Mesendoderm (in vitro differentiated cells): Measurements from ENCODE around the gene NVL.

Experiments
- DNase-seq: peaks from one replicate; pipeline ENCODE4 v3.0.0; 2013
- H2AK5ac ChIP-seq: 2 replicates; pipeline ENCODE4 v1.6.1; 2013; ENCODE audit warnings: low read length, inconsistent platforms
- H2BK120ac ChIP-seq: 2 replicates; pipeline ENCODE4 v1.6.1; 2013; ENCODE audit warnings: low read depth, mild to moderate bottlenecking, low read length, moderate library complexity, mixed read lengths
- H2BK15ac ChIP-seq: replicated peaks from 2 replicates; pipeline ENCODE4 v1.6.1; 2013; ENCODE audit warnings: low read depth, mild to moderate bottlenecking, moderate library complexity
- H2BK5ac ChIP-seq: 2 replicates; pipeline ENCODE4 v1.6.1; 2013; ENCODE audit warnings: low read length, inconsistent platforms
- H3K18ac ChIP-seq: 2 replicates; pipeline ENCODE4 v1.6.1; 2013; ENCODE audit warnings: mild to moderate bottlenecking, low read length, mixed read lengths
- H3K23ac ChIP-seq: one replicate; pipeline ENCODE4 v1.6.1; 2013; ENCODE audit warnings: low read length
- H3K27ac ChIP-seq: 2 replicates; pipeline ENCODE4 v1.5.1; 2013; ENCODE audit warnings: low read depth, mild to moderate bottlenecking, inconsistent platforms, low read length, moderate library complexity
- H3K27me3 ChIP-seq: 2 replicates; pipeline ENCODE4 v1.6.1; 2013; ENCODE audit warnings: low read length, control low read depth, mild to moderate bottlenecking, inconsistent platforms; ENCODE audit not compliant: insufficient read depth, poor library complexity
- H3K36me3 ChIP-seq: 2 replicates; pipeline ENCODE4 v1.6.1; 2013; ENCODE audit warnings: low read length, inconsistent platforms; ENCODE audit not compliant: control insufficient read depth, insufficient read depth
- H3K4ac ChIP-seq: one replicate; pipeline ENCODE4 v1.6.1; 2013; ENCODE audit warnings: low read depth, mild to moderate bottlenecking, low read length, moderate library complexity
- H3K4me1 ChIP-seq: 2 replicates; pipeline ENCODE4 v1.6.1; 2013; ENCODE audit warnings: low read depth, low read length, inconsistent platforms; ENCODE audit not compliant: control insufficient read depth
- H3K4me2 ChIP-seq: 2 replicates; pipeline ENCODE4 v1.6.1; 2013; ENCODE audit warnings: low read length
- H3K4me3 ChIP-seq: 2 replicates; pipeline ENCODE4 v1.5.1; 2013; ENCODE audit warnings: mild to moderate bottlenecking, low read length
- H3K56ac ChIP-seq: one replicate; pipeline ENCODE4 v1.6.1; 2013; ENCODE audit warnings: low read length
- H3K79me1 ChIP-seq: 2 replicates; pipeline ENCODE4 v1.6.1; 2013; ENCODE audit warnings: low read length, inconsistent platforms
- H3K79me2 ChIP-seq: 2 replicates; pipeline ENCODE4 v1.6.1; 2013; ENCODE audit warnings: mild to moderate bottlenecking, low read length; ENCODE audit not compliant: control insufficient read depth, insufficient read depth
- H3K9ac ChIP-seq: 2 replicates; pipeline ENCODE4 v1.6.1; 2013; ENCODE audit warnings: low read length, inconsistent platforms
- H4K5ac ChIP-seq: one replicate; pipeline ENCODE4 v1.6.1; 2013; ENCODE audit warnings: low read length
- H4K8ac ChIP-seq: one replicate; pipeline ENCODE4 v1.6.1; 2013; ENCODE audit warnings: low read depth, mild to moderate bottlenecking, control low read depth, low read length, moderate library complexity
- WGBS: extraction: QIAGEN DNeasy Blood & Tissue Kit; methylation state at CpG from one replicate; pipeline ENCODE4 v1.1.7; 2013; ENCODE audit warnings: low lambda C conversion rate, missing lambda C conversion rate; ENCODE audit not compliant: insufficient coverage; ENCODE audit errors: extremely low coverage; 5-methylcytosine and 5-hydroxymethylcytosine counted together

Gene NVL

DNA sequence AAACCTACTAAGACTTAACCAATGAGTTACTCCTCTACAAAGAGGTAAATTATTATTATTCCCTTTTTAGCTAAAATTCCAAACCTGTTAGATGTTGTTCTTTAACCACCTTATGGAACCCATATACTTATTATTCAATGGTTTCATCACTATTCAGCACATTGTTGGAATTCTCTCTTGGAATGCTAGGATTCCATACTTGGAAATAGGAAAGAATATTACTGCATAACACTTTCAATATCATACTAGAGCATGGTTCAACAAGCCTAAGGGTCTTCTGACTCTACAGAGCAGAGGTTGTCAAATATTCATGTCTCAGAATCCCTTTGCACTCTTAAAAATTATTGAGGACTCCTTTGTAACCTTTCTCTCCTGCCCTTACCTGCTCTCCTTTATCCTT, 77.5 kb downstream of the NVL start:
- H3K27me3 ChIP-seq = no peaks in the 10 kb centered on the region
- no peak overlapping the region for H2BK5ac ChIP-seq
- H3K4me3 ChIP-seq = no peak overlapping the region
- no peak overlapping the region for H2BK15ac ChIP-seq
- H2AK5ac ChIP-seq = no peak overlapping the region
- no peak for DNase-seq
- H3K4me1 ChIP-seq = no peaks in the 10 kb centered on the region
- H3K36me3 ChIP-seq = peaks cover 2% of the 10 kb centered on the region
- no peaks in the 10 kb centered on the region for H3K79me2 ChIP-seq
- H2BK120ac ChIP-seq = no peak overlapping the region
- no peaks in the 10 kb centered on the region for H3K79me1 ChIP-seq
- H4K8ac ChIP-seq = no peak overlapping the region
- no peak overlapping the region for H4K5ac ChIP-seq
- H3K4ac ChIP-seq = no peak overlapping the region
- no peak overlapping the region for H3K56ac ChIP-seq
- H3K9ac ChIP-seq = no peak overlapping the region
- no peak overlapping the region for H3K4me2 ChIP-seq
- H3K27ac ChIP-seq = no peak overlapping the region
- no peak overlapping the region for H3K23ac ChIP-seq
- H3K18ac ChIP-seq = no peak overlapping the region

DNA sequence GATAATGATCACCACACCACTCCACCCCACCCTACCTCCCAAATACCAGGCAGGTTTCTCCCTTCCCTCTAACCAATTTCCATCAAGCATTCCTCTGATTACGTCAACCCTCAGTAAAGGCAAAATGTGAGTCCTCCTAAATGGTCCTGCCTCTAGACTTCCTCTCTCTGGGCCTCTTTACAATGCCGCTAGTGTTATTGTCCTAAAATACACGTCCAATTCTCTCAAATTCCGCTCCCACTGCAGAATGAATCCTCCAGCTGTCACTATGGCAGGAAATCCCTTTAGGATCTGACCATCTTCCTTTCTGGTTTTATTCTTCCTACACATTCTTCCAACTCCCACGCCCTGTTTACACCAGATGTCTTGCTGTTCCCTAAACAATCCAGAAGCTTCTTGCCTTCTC, 78.2 kb downstream of the NVL start:
- H3K4ac ChIP-seq = no peak overlapping the region
- no peak overlapping the region for H2BK120ac ChIP-seq
- no peak overlapping the region for H4K5ac ChIP-seq
- no peak overlapping the region for H3K9ac ChIP-seq
- H2BK5ac ChIP-seq = no peak overlapping the region
- no peak overlapping the region for H3K23ac ChIP-seq
- no peak overlapping the region for H3K4me2 ChIP-seq
- no peak overlapping the region for H2BK15ac ChIP-seq
- H3K36me3 ChIP-seq = peaks cover 2% of the 10 kb centered on the region
- peak overlapping the region; percentile 13 for H3K18ac ChIP-seq
- no peaks in the 10 kb centered on the region for H3K4me1 ChIP-seq
- no CpG with 5 or more reads among the region's 5 CpGs for WGBS
- H4K8ac ChIP-seq = no peak overlapping the region
- H3K79me2 ChIP-seq = no peaks in the 10 kb centered on the region
- H3K27me3 ChIP-seq = no peaks in the 10 kb centered on the region
- no peak overlapping the region for H2AK5ac ChIP-seq
- H3K56ac ChIP-seq = no peak overlapping the region
- H3K4me3 ChIP-seq = no peak overlapping the region
- DNase-seq = peak; percentile 81
- peak overlapping the region; percentile 11 for H3K27ac ChIP-seq
- H3K79me1 ChIP-seq = no peaks in the 10 kb centered on the region

DNA sequence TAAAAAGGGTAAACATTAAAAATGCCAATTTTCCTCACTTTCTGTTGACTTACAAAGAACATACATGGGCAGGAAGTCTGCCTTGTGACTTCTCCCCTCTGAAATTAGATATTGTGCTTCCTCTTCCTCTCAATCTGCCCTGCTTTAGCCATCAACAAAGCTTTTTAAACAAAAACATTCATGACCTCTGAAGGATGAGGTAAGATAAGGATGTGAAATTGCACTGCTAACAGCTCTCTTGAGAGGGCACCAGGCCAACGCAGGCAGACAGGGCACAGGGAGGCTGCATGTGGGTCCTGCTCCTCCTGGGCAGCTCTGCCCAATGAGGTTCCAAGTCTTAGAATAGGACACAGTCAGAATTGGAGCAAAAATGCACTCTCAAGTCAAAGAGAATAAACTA, 84.8 kb downstream of the NVL start:
- Histone ChIP-seq H3K36me3 (peaks cover 2% of the 10 kb centered on the region), H3K23ac (no peak overlapping the region), H3K79me1 (no peaks in the 10 kb centered on the region), H4K5ac (no peak overlapping the region), H3K56ac (no peak overlapping the region), H3K4me2 (no peak overlapping the region), H2BK120ac (no peak overlapping the region), H3K79me2 (no peaks in the 10 kb centered on the region), H3K4me1 (no peaks in the 10 kb centered on the region), H4K8ac (no peak overlapping the region), H3K4me3 (no peak overlapping the region), H3K27ac (no peak overlapping the region), H2BK5ac (no peak overlapping the region), H3K27me3 (no peaks in the 10 kb centered on the region), H3K4ac (no peak overlapping the region), H2BK15ac (no peak overlapping the region), H2AK5ac (no peak overlapping the region), H3K9ac (no peak overlapping the region), H3K18ac (no peak overlapping the region)
- no CpG with 5 or more reads among the region's 1 CpG for WGBS
- no peak for DNase-seq

DNA sequence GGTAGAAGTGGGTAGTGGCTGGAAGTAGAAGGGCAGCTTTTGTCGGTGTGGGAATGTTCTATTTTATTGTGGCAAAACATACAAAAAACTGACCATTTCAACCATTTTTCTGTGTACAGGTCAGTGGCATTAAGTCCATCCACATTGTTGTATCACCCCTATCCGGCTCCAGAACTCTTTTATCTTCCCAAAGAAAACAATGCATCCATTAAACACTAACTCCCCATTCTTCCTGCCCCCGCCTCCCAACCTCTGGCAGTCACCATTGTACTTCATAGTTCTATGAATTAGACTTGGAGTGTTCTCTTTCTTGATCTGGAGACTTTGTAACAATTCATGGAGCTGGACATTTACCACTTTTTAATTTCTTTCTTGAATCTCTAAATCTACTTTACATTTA, 91.2 kb downstream of the NVL start:
- no peaks in the 10 kb centered on the region for H3K79me1 ChIP-seq
- no peak overlapping the region for H3K4me2 ChIP-seq
- no peaks in the 10 kb centered on the region for H3K4me1 ChIP-seq
- no CpG with 5 or more reads among the region's 3 CpGs for WGBS
- no peak overlapping the region for H2BK15ac ChIP-seq
- no peak overlapping the region for H2BK120ac ChIP-seq
- H3K56ac ChIP-seq = no peak overlapping the region
- H3K9ac ChIP-seq = no peak overlapping the region
- H2BK5ac ChIP-seq = no peak overlapping the region
- H4K8ac ChIP-seq = no peak overlapping the region
- no peaks in the 10 kb centered on the region for H3K27me3 ChIP-seq
- no peaks in the 10 kb centered on the region for H3K79me2 ChIP-seq
- H4K5ac ChIP-seq = no peak overlapping the region
- no peak overlapping the region for H3K4ac ChIP-seq
- no peak overlapping the region for H3K27ac ChIP-seq
- no peak overlapping the region for H2AK5ac ChIP-seq
- H3K4me3 ChIP-seq = no peak overlapping the region
- no peak for DNase-seq
- H3K23ac ChIP-seq = no peak overlapping the region
- no peak overlapping the region for H3K18ac ChIP-seq
- H3K36me3 ChIP-seq = no peaks in the 10 kb centered on the region

DNA sequence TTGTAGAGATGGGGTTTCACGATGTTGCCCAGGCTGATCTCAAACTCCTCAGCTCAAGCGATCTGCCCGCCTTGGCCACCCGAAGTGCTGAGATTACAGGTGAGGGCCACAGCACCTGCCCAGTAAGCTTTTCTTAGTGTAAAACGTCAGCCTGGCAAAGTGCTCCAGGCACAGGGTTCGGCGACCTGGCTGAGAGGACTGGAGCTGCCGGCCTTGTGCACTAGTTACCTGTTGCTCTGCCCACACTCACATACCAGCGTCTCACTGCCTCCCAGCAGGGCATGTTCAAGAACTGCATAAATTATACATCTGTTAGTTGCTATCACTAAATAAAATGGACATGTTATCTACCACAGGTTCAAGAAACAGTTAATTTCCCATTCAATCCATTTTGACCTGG, 91.8 kb downstream of the NVL start:
- H3K23ac ChIP-seq = no peak overlapping the region
- H3K79me1 ChIP-seq = no peaks in the 10 kb centered on the region
- no peak overlapping the region for H3K9ac ChIP-seq
- H4K8ac ChIP-seq = no peak overlapping the region
- no peak overlapping the region for H4K5ac ChIP-seq
- no peak overlapping the region for H3K4ac ChIP-seq
- no peak overlapping the region for H2BK120ac ChIP-seq
- H2AK5ac ChIP-seq = no peak overlapping the region
- H3K79me2 ChIP-seq = no peaks in the 10 kb centered on the region
- no peak overlapping the region for H3K18ac ChIP-seq
- H3K27ac ChIP-seq = no peak overlapping the region
- H2BK5ac ChIP-seq = no peak overlapping the region
- H3K4me2 ChIP-seq = no peak overlapping the region
- H3K4me1 ChIP-seq = no peaks in the 10 kb centered on the region
- no peaks in the 10 kb centered on the region for H3K27me3 ChIP-seq
- no peaks in the 10 kb centered on the region for H3K36me3 ChIP-seq
- WGBS = no CpG with 5 or more reads among the region's 9 CpGs
- no peak overlapping the region for H2BK15ac ChIP-seq
- no peak for DNase-seq
- H3K4me3 ChIP-seq = no peak overlapping the region
- H3K56ac ChIP-seq = no peak overlapping the region

DNA sequence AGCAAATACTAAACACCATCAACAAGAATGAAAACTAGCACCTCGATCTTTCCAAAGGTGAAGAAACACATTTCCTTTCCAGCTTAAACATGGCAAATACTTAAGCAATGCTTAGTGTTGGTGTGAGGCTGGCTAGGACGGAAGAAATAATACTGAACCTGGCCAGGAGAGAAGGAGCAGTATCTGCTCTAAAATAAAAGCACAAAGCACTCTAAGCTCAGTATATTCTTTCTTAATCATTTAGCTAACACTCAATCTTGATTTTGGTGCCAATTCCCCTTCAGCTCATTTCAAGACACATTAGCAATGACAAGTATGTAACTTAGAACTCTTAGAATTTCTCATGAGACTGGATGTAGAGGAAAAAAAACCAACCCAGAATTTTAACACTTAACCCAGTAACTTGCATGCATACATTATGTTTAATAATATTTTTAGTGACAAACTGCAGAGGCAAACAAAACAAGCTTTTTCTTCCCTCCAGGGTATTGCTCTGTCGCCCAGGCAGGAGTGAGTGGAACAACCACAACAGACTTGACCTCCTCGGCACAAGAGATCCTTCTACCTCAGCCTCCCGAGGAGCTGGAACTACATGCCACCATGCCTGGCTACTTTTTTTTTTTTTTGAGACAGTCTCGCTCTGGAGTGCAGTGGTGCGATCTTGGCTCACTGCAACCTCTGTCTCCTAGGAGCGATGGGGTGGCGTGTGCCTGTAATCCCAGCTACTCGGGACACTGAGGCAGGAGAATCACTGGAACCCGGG, 92.7 kb downstream of the NVL start:
- Histone ChIP-seq H3K56ac (no peak overlapping the region), H3K36me3 (no peaks in the 10 kb centered on the region), H2BK120ac (no peak overlapping the region), H4K8ac (no peak overlapping the region), H2BK5ac (no peak overlapping the region), H3K27me3 (no peaks in the 10 kb centered on the region), H3K79me1 (no peaks in the 10 kb centered on the region), H3K27ac (no peak overlapping the region), H3K79me2 (no peaks in the 10 kb centered on the region), H2AK5ac (no peak overlapping the region), H4K5ac (no peak overlapping the region), H3K4ac (no peak overlapping the region), H3K4me2 (no peak overlapping the region), H3K23ac (no peak overlapping the region), H3K4me1 (no peaks in the 10 kb centered on the region), H3K4me3 (no peak overlapping the region), H2BK15ac (no peak overlapping the region), H3K9ac (no peak overlapping the region), H3K18ac (no peak overlapping the region)
- no CpG with 5 or more reads among the region's 11 CpGs for WGBS
- DNase-seq = no peak
